Peyer's patch (tissue), 4 donors: Measurements from ENCODE around the gene GLCCI1.

Source experiments
- POLR2A ChIP-seq, 2 donors: fragments of 450-650 bp; IDR thresholded peaks; one replicate each; pipeline ENCODE4 v1.5.1; 2017; ENCODE audit warnings: antibody characterized with exemption in 2 of 2, mild to moderate bottlenecking in 2 of 2, moderate library complexity in 2 of 2
- TF ChIP-seq, protein P1 (sequence below), 6 experiments: fragments of 450-650 bp in 4 of 6; fragments of 200-600 bp in 2 of 6; sonication (generic) in 1 of 6; IDR thresholded peaks; one replicate each; pipeline ENCODE4 v1.5.1; 2017 to 2019; ENCODE audit warnings: antibody characterized with exemption in 6 of 6, mild to moderate bottlenecking in 3 of 6, moderate library complexity in 1 of 6

DNA sequence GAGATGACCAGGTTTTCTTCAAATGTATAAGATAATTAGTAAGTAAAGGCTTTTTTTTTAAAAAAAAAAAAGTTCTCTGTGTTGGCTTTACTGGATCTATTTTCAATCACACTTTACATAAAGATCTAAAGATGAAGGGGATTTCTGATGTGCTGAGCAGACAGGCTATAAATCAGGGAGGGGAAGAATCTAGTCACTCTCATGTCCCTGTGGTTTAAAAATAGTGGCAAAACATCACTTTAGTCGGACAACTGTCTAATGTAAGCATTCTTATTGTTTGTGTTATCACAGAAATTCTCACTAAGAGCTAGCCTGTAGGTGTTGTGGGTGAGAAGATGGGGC lies 160.7 kb downstream of the GLCCI1 start:
- TF ChIP-seq, protein P1, sequence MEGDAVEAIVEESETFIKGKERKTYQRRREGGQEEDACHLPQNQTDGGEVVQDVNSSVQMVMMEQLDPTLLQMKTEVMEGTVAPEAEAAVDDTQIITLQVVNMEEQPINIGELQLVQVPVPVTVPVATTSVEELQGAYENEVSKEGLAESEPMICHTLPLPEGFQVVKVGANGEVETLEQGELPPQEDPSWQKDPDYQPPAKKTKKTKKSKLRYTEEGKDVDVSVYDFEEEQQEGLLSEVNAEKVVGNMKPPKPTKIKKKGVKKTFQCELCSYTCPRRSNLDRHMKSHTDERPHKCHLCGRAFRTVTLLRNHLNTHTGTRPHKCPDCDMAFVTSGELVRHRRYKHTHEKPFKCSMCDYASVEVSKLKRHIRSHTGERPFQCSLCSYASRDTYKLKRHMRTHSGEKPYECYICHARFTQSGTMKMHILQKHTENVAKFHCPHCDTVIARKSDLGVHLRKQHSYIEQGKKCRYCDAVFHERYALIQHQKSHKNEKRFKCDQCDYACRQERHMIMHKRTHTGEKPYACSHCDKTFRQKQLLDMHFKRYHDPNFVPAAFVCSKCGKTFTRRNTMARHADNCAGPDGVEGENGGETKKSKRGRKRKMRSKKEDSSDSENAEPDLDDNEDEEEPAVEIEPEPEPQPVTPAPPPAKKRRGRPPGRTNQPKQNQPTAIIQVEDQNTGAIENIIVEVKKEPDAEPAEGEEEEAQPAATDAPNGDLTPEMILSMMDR (IDR thresholded peaks at IDR 0.05), result no peak
- TF ChIP-seq POLR2A (IDR thresholded peaks at IDR 0.05), result no peak
